Cardiac septum (tissue), 1 donor: ENCODE results near the gene HDAC2. TPM values are rescaled to one million over a fixed set of nuclear protein-coding genes. Genes with fewer than 3 reads are reported as not detected.
"Not testable (repeated sequence)": the region's sequence is repeated elsewhere in the genome, so short reads cannot be mapped to it uniquely, and the experiment has no call there.

Experiments used
- DNase-seq: peaks from one replicate; pipeline ENCODE4 v3.0.0-alpha.2; 2020; ENCODE audit warnings: low spot score
- intact Hi-C: fragments of 100-400 bp; cut with DNase I; formaldehyde crosslinking; loops from one replicate; pipeline ENCODE4 v1.14.0; 2022
- total RNA-seq: library from RNA; stranded (reverse); fragmentation: NEBNext Ultra II Directional; extraction: Animal tissue kit (Norgen Biotek cat#: 25700); gene quantifications from one replicate; pipeline ENCODE4 v1.2.1, GENCODE V29; 2021
- donor health status: DM: no; HTN: no; CAD: no.

The HDAC2 gene
- total RNA-seq, 1 donor from 2014 or later, result 47.7 TPM

DNA sequence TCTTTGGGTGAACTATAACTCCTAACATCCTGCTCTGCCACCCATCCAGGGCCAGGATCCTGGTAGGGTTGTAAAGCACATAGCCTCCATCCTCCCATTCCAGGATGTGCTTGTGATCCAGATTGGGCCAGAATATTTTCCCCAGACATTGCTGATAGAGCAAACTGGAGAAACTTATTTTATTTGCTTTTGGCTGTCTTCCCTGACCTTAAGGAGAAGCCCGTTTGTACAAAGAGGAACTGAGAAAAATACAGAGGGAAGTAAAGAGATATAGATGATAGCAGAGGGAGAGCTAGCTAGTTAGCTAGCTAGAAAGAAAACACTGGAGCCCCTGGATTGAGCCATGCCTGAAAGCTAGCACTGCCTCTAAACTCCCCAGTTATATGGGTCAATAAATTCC lies 9.0 kb upstream of the HDAC2 start:
- intact Hi-C loops, result no loop called here
- no peak for DNase-seq

DNA sequence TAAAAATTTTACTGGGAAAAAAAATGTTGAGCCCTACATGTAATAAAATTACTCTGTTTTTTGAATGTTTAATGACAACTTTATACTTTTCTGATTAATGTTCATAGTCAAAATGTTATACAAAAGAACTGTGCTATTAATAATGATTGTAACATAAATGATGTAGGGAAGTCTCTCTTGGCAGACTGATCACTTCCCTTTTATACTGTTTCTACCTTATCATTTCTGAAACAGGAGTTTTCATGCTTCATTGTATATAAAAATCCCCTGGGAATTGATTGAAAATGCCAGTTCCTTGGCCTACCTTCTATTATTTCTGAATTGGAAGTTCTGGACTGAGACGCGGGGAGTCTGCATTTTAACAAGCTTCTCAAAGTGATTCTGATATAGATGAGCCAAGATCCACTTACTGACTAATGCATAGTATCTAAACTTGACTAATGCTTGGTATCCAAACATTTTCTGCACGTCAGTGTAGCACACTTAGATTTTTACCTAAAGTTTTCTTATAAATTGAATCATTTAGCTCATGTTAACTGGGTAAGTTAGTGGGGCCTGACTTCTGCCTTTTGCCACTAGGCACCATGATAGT lies 7.2 kb upstream of the HDAC2 start:
- intact Hi-C loops, result no loop called here
- DNase-seq, result no peak

DNA sequence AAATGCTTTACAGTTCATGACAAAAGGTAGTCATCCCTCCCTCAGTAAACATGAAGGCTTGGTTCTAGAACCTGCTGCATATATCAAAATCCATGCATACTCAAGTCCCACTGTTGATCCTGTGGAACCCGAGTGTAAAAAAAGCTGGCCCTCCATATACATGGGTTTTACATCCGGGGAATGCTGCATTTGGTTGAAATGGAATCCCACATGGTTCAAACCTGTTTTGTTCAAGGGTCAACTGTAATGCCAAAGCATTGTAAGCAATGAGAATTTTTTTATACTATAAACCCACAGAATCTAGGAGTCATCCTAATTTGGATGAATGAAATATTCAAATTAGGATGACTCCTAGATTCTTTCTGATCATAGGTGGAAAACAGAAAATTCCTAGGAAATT lies 5.9 kb upstream of the HDAC2 start:
- DNase-seq, result no peak
- intact Hi-C loops, result no loop called here

DNA sequence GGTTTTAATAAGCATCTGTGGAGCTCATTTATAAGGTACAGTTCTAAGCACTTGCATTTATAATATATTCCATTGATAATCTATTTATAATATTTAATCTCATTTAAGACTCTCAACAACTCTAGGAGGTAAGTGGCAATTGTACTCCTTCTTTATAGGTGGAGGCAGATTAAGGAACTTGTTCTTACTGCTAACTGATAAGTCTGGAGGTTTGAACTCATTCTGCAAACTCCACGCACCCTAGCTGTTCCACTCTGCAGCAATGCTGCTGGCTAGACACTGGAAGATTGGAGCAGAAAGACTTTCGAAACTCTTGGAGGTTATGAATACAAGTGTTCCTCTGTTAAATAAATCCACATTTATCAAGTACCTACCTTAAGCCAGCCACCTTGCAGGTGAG lies 793 bp upstream of the HDAC2 start:
- intact Hi-C loops, result no loop called here
- no peak for DNase-seq

DNA sequence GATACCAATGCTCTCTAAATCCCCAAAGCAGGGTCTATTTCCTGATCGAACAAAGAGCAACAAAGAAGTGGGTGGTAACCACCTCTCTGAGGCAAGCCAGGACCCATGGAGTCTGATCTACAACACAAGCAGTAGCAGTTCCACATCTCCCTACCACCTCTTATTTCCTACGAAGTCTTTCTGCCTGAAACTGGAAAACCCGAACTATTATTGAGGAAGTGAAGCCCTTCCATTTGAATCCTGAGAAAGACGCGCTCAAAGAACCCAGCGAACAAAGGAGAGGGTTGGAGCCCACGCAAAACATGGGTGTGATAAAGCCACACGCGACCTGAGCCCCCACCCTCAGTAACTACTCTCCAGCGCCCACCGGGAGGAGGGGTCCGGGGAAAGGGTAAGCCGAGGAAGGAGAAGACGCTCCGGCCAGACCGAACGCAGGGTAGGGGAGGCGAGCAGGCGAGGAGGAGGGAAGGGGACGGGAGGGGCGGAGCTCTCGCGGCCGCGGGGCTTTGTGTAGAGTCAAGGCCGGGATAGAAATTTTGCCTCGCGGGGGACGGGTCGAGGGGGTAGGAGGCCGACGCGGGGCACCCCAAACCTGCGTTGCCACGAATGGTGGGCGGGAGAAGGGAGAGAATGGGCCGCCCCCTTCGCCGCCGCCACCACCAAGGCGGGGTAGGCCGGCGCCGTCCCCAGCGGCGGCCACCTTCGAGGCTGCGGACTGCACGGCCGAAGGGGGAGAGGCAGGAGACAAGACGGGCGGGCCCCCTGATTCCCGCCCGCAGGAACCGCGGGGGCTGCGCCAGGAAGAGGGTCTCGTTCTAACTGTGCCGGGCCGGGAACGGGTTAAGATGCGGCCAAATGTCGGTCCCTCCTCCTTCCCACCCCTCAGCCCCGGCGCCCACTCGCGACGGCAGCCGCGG lies 802 bp downstream of the HDAC2 start:
- peak; percentile 82 for DNase-seq
- intact Hi-C loops, result no loop called here

DNA sequence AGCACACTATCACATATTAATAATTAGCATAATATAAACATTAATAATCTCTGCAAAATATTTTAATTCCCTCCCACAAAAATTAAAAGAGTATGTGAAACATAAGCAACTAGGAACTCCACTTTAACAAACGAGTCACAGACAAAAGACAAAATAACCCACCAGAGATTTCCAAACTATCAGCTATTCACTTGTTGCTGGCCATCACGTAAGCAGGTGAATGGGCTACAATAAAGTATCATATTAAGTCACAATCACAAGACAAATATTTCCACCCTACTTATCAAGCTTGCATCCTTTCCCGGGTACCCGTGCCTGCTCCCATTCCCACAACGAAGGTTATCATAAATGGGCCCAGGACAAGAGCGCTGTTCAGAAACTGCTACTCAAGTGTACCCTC lies 2.5 kb downstream of the HDAC2 start:
- DNase-seq, result no peak
- intact Hi-C loops, result no loop called here

DNA sequence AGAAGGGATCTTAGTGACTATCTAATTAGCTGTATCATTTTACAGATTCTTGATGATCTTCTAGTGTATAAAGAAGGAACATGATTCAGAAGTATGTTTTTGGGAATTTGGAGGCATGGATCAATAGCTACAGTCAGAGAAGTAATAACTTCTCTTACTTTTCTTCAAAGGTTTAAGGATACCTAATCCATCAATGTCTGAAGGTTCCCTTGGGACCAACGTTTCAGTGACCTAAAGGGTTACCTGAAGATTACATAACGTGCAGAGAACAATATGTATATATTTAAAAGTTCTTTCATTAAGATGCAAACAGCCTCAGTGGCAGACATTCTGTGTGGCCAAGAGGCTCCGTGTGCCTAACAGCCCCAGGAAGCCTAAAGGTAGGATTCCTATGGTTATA lies 3.2 kb downstream of the HDAC2 start:
- DNase-seq, result no peak
- intact Hi-C loops, result no loop called here

DNA sequence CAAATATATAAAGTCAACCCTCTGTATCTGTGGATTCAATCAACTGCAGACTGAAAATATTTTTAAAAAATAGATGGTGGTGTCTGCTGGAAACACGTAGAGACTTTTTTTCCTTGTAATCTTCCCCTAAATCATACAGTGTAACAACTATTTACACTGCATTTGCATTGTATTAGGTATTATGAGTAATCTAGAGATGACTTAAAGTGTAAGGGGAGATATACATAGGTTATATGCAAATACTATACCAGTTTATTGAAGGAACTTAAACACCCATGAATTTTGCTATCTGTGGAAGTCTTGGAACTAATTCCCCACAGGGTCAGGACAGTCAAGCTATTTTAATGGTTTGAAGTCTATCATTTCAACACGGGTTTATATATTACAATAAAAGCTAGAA lies 10.2 kb downstream of the HDAC2 start:
- no peak for DNase-seq
- intact Hi-C loops, result no loop called here

DNA sequence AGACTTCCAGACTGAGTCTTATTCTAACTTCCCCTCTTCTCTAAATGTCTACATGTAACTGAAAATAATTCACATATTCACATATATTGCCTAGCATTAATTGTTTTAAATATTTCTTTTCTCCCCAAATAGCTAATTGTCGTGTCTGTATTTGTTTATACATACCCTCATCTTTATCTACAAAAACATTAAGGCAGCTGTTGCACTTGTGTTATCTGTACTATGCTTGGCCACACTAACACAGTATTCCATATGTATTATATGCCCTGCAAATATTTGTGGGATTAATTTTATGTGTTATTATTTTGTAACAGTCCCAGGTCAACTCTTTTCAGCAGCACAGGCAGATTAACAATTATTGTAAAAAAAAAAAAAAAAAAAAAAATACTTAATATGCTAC lies 11.7 kb downstream of the HDAC2 start:
- no peak for DNase-seq
- intact Hi-C loops, result no loop called here

DNA sequence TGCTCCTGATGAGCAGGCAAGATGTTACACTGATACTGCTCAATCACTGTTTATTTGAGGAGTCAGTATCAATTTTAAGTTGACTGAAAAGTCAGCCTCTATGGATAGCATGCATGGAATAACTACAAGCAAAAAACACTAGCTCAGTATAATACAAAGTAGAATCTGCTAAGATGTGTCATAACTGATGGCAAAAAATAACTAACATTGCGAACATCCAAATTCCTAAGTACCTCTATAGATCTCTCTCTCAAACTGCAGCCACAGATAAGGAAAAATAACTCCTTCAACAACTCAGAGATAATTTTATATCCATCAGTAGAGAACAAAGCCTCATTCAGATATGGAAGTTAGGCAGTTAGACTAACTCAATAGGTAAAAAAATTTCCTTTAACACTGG lies 16.3 kb downstream of the HDAC2 start:
- no peak for DNase-seq

DNA sequence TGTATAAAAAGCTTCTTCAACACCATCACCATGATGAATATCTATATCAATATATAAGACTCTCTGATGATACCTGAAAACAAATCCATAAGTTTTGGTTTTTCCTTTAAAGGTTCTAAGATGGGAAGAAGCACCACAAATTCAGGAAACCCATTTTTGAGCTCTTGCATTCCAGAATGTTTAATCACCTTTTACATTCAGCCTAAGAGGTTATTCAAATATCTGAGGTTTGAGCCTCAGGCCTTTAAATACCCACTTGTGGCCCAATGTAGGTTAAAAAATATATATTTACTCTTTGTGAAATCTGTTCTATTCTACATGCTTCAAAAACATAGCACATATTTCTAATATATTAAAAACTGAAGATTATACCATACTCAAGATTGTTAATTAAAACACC lies 17.6 kb downstream of the HDAC2 start:
- no peak for DNase-seq
- intact Hi-C loops, result no loop called here

More for the DNA sequence above, 16.3 kb downstream of the HDAC2 start:
- intact Hi-C loops, result no loop called here

DNA sequence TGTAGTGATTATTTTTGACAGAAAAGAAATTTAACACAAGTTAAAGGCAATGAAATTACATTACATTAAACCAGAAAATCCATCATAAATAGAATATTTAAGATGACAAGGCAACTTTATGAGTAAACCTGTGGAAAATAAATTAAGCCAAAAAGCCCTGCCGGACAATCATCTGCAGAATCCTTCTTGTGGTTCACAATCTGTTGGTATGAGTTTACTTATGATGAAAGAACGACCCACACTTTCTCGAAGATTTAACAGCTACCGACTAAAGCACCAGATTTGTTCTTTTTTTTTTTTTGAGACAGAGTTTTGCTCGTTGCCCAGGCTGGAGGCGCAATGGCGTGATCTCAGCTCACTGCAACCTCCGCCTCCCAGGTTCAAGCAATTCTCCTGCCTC lies 21.4 kb downstream of the HDAC2 start:
- intact Hi-C loops, result no loop called here

DNA sequence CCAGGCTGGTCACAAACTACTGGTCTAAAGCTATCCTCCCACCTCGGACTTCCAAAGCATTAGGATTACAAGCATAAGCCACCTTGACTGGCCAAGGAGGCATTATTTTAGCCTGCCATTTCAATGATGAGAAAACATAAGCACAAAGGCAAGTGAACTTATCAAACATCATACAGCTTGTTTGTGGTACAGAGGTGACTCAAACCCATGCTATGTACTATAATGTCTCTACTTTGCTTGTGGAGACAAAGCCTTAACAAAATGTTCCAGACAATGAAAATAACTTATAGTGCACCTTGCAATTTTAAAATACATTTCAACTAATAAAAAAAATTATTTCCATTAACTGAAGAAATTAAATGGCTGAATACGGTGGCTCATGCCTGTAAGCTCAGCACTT lies 26.2 kb downstream of the HDAC2 start:
- intact Hi-C loops, result no loop called here
- no peak for DNase-seq

More for the DNA sequence above, 21.4 kb downstream of the HDAC2 start:
- no peak for DNase-seq

DNA sequence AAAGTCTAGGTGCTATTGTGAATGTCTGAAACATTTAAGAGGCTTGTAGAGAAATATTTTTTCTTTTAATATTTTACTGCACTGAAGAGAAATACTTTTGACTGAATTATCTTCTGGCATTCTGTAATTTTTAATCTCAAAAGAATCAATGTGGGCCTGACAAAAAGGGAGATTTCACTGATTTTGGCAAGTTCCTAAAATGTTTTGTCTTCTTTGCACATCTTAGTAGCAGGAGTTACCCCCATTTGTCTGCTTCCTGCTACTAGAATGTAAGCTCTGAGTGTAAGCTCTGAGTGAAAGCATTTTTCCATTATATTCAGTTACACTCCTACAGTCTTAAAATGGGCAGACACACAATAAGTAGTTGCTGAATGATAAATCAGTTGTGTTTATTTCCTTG lies 31.1 kb downstream of the HDAC2 start:
- no peak for DNase-seq
- intact Hi-C loops, result no loop called here

DNA sequence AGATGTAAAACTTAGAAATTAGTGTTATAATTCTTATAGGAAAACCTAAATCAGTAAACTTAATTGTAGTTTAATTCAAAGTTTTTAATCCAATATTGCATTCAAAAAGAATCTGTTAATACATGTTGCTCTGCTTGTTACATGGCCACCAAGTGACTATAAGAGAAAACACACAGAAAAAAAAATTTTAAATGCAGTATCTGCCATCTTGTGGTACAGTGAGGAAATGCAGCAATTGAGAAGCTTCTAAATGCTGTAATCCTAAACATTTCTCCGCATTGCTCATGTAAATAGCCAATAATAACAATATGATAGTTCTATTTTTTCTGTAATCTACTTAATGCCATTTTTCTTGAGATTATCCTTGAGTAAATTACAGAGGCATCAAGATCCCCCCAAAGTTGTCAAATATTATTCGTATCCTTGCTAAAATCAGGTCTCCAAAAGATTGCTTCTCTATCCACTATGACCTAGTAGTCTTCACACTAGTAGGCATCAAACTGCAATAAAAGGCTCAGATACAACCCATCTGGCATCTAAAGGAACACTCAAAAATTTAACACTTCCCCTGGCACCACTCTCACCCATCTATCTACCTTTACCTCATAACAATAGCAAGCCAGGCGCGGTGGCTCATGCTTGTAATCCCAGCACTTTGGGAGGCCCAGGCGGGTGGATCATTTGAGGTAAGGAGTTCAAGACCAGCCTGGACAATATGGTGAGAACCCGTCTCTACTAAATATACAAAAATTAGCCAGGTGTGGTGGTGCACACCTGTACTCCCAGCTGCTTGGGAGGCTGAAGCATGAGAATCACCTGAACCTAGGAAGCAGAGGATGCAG lies 34.6 kb downstream of the HDAC2 start:
- no peak for DNase-seq
- intact Hi-C loops, result no loop called here

DNA sequence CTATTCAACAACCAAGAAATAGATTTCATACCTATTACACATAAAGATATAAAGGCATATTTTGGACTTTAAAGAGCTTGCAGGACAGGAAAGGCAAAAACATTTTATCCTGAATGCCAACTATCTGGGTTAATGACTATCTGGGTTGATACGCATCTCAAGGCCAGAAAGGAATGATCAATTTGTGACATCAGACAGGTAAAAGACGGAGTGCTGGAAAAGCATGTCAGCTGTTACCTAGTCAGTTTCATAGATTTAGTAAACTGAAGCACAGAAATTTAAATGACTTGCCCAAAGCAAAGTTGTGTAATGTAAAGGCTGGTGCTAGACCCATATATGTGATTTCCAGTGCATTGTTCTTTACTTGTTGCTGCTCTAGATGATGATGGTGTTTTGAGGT lies 36.8 kb downstream of the HDAC2 start:
- no peak for DNase-seq
- intact Hi-C loops, result no loop called here

DNA sequence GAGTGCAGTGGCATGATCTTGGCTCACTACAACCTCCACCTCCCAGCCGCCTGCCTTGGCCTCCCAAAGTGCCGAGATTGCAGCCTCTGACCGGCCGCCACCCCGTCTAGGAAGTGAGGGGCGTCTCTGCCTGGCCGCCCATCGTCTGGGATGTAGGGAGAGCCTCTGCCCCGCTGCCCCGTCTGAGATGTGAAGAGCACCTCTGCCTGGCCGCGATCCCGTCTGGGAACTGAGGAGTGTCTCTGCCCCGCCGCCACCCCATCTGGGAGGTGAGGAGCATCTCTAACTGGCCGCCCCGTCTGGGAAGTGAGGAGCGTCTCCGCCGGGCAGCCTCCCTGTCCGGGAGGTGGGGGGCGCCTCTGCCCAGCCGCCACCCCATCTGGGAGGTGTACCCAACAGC lies 39.0 kb downstream of the HDAC2 start:
- intact Hi-C loops, DNase-seq: not testable (repeated sequence)

DNA sequence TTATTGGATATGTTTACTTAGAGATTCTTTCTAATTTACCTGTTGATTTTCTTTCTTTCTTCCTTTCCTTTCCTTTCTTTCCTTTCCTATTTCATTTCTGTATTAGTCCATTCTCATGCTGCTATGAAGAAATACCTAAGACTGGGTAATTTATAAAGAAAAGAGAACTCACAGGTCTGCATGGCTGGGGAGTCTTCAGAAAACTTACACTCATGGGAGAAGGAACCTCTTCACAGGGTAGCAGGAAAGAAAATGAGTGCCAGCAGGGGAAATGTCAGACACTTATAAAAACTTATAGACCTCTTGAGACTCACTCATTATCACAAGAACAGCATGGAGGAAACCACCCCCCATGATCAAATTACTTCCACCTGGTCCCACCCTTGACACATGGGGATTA lies 40.8 kb downstream of the HDAC2 start:
- no peak for DNase-seq
- intact Hi-C loops, result no loop called here

DNA sequence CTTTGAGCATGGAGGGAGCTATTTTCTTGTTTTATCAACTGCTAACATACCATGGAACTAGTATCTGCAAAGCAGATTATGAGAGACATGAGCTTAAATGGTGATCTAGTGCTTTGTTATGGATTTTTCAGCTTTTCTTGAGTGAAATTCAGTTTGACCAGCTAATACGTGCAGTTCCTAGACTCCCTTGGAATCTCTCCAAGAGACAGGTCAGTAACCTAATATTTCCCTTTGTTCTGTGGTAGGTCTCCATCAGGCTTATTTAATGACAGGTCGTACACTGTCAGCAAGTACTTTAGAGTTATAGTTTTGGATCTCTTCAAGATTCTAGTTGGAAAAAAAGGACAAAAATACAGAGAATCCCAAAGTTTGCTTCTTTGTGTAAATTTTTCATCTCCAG lies 43.9 kb downstream of the HDAC2 start:
- DNase-seq, result no peak
- intact Hi-C loops, result no loop called here

DNA sequence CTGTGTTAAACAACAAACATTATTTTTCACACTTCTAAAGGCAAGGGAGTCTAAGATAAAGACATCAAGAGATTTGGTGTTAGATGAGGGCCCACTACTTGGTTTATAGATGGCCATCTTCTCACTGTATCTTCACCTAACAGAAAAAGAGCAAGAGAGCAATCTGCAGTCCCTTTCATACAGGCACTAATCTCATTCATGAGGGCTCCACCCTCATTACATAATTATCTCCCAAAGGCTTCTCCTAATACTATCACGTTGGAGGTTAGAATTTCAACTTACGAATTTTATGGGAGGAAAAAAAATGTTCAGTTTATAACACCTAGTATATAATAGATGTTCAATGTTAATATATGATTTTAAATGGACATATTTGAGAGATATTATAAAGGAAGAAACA lies 45.6 kb downstream of the HDAC2 start:
- intact Hi-C loops, result no loop called here
- no peak for DNase-seq
